ENCODE results near the gene MTFR2.
A peak's percentile ranks its signal among the peaks of the same experiment; 100 is the strongest.
"Not testable (repeated sequence)": the region's sequence is repeated elsewhere in the genome, so short reads cannot be mapped to it uniquely, and the experiment has no call there.

Gene MTFR2

DNA sequence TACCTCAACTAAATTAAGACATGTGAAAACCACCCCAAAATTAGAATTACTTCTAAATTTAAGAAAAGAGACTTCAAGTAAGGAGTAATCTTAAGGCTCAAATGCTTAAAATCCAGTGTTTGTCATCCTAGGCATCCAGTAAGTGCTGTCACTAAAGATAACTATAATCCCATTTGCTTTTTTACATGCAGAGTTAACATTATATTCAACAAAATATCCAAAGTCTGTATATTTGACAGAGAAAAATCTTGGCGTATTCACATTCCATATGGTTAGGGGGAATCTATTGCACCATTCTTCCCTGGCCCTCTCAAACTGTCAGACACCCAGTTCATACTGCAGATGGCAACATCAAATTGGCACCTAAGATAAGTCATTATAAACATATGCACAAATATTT is 17.4 kb downstream of the MTFR2 start:
- DNase-seq, result no peak

DNA sequence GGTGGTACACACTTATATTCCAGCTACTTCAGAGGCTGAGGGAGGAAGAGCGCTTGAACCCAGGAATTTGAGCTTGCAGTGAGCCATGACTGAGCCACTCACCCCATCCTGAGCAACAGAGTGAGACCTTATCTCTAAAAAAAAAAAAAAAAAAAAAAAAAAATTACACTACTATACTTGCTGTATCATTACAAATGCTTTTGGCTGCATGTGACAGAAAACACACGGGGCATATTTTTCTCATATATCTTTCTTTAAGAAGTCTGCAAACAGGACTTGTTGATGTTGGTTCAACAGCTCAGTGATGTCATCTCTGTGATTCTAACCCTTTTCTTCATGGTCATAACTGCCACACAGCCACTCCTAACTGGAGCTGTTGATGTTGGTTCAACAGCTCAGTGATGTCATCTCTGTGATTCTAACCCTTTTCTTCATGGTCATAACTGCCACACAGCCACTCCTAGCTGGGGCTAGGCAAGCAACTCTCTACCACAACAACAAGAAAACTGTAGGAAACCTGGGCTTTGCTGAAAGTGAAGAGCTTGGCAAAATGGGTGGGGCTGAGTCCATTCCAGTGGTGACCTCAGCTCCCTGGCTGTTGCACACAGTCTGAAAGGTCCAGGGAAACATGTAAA is 19.8 kb downstream of the MTFR2 start:
- no peak for DNase-seq

DNA sequence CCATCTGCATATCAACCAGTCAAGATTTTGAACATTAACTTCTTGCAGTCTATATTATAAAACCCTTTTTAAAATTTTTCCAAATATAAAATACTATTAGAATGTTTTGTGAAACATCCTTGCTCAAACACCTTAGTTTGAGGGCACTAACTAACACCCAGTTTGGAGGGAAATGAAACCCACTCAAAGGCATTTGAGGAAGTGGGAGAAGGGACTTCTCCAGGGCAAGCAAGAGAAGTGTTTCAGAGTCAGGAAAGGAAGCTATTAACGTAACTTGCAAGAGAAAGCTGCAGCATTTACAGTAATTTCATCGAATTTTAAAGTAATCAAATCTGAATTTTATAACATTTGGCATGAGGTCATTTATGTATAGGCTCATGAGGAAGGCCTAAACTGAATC is 21.3 kb downstream of the MTFR2 start:
- peak in 1 of 2 donors; percentile 11 for DNase-seq

DNA sequence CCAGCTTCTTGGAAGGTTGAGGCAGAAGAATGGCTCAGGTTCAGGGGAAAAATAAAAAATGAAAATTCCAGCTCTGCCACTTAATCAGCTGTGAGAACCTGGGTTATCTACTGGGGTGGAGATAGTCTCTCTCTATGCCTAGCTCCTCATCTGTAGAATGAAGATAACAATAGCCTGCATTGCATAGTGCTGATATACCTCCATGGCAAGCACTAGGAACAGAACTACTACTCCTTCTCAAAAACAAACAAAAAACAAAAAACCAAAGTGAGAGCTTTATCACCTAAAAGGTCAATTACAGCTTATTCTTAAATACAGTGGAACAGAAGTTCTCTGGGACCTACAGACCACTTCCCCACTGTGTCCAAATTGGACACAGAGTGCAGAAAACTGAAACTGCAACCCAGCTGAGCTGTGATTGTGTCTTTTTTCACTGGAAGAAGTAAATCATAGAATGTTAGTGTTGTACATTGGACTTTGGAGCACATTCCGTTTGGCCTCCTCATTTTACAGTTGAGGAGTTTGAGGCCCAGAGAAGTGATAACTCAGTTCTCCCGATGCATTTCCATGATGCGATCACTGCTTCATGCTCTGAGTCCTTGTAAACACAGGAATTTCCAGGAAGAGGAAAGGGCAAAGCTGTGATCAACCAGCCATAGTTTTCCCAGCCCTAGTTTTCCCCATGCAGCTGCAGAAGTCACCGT is 23.3 kb downstream of the MTFR2 start:
- DNase-seq, result no peak

DNA sequence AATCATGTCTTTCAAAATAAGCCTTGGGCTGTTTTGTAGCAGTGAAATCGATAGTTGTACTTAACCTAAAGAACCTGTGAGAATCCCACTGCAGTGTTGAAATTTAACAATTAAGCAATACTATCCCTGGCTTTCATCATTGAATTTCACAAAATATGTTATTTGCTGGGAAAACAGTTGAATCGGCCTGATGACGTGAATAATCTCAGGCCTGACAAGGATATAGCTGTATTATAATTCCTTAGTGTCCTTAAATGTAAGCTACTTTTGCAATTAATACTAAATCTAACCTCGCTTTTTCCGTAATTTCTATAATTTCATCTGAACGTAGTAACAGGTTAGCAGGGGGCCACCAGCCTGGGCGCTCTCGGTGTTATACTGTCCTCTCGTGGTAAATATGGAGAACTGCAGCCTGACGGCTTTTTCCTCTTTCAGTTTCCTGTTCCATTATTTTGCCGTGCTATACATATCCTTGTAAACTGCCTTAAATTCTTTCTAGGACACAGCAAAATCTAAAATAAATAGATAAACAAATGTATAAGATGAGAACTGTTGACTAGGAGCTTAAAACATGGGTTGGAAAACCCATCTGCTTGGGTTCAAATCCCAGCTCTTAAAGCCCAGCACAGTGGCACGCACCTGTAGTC is 24.0 kb downstream of the MTFR2 start:
- peak; percentile 44 to 65 for DNase-seq

DNA sequence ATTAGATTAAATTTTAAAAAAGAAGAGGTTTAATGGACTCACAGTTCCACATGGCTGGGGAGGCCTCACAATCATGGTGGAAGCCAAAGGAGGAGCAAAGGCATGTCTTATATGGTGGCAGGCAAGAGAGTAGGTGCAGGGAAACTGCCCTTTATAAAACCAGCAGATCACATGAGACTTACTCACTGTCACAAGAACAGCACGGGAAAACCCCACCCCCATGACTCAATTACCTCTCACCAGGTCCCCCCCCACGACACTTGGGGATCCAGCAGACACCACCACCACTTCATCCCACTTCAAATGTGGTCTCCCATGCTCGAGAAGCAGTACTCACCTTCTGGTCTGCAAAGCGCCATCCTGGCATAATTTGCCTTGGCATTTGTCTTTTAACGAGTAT is 24.6 kb downstream of the MTFR2 start:
- DNase-seq, result no peak

DNA sequence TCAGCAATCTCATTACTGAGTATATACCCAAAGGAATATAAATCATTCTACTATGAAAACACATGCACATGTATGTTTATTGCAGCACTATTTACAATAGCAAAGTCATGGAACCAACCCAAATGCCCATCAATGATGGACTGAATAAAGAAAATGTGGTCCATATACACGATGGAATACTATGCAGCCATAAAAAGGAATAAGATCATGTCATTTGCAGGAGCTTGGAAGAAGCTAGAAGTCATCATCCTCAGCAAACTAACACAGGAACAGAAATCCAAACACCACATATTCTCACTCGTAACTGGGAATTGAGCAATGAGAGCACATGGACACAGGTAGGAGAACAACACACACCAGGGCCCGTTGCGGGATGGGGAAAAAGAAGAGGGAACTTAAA is 25.1 kb downstream of the MTFR2 start:
- not testable (repeated sequence) for DNase-seq

DNA sequence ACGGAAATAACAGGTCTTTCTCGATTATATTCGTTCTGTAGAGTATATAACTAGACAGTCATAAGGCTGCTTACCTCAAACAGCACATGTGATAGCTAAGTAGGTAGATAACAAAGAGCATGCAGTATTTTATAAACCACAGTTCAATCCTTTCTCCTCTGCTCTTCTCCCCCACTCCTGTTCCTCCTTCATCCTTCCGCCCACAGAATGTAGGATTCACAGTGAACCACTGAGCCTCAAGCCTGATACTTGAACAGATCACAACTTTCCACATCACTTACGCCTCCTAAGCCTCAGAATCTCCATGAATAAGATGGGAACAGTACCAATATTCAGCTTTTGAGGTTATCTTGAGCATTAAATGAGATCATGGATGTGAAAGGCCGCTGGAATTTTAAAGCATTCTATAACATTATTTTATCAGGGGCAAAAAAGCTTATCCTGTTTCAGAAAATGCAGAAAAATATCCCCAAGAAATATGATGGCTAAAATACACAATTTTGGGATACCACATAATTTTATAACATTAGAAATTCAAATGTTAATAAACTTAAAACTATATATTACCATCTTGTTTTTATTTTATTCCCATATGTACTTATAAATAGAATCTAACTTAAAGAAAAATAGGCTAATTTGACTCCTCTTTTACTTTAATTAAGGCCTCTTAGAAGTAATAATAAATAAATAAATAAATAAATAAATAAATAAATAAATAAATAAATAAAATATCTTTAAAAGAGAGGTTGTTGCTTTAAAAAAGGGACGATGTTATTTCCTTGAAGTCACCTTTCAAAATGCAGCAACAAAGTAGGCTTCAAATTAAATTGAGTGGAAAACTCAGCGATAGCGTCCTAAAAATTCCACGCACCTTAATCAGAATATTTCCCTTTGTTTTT is 33.4 kb downstream of the MTFR2 start:
- no peak for DNase-seq

DNA sequence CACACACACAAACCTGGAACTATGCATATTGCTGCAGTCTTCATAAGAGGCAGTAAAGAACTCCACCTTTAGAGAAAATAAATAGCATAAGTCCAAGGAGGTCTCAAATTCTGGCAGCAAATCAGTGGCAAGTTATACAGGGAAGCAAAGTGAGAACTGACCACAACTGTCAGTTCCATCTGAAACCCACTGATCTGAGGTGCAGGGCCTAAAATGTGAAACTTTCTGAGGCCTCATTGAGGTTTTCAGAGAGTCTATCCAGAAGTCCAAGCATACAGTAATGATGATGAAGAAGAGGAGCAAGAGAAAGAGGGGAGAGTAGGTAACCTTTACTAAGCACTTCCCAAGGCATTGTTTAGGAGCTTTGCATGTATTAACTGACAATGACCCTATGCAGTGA is 36.3 kb downstream of the MTFR2 start:
- DNase-seq, result no peak

DNA sequence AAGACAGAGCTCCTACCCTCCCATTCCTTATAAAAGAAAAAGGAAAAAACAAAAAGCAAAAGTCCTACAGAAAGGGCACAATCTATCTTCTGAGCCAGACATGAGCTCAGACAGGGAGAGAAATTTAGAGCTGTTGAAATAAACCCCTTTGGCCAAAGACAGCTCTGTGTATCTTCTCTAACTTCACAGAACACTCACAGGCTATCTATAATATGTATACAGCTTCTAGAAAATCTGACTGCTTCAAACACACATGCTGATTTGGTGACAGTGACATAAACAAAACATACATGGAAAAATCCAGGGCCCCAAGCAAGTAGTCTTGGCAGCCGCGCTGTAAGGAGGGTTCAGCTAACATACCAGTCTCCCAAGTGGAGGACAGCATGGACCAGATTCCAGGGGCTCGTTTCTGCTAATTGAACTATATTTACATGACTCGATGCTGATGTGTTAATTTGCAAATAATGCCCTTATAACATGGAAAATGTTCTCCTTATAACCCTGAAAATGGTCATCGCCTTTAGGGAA is 37.0 kb downstream of the MTFR2 start:
- no peak for DNase-seq

DNA sequence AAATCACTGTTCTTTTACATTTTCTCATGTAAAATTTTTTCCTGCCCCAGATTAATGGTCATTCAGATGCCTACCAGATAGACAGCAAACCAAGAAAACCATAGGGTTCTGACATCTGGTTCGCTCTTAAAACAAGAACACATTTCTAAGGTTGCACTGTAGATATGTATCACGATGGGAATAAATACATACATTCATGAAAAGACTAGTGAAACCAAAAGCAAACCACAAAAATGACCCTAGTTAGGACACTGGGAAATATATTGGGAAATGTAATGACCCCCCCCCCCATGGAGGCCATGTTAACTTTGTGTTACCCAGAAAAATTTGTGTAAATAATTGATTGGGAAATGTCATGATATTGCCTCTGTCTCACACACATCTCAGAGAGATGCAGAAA is 37.5 kb downstream of the MTFR2 start:
- no peak for DNase-seq

DNA sequence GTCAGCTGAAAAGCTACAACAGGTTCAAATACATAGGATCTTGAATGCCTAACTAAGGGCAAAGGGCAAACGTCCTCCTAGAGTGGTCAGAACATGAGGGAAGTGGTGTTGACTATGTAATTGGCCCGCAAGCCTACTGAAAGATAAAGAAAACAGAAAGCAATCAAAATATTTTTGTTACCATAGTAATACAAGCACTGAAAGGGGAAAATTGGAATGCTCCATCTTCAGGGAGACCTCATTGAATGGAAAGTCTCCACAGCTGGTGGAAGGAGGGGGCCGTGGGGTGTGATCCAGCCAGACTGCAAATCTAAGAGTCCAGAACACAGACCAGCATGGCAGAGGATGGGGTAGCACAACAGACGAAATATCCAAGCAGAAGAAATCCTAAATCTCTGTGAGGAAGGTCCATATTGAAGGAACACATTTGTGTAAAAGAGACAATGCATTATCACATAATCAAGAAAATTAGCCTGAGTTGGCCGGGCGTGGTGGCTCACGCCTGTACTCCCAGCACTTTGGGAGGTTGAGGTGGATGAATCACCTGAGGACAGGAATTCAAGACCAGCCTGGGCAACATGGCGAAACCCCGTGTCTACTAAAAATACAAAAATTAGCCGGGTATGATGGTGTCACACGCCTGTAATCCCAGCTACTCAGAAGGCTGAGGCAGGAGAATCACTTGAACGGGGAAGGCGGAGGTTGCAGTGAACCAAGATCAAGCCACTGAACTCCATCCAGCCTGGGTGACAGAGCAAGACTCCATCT is 39.5 kb downstream of the MTFR2 start:
- no peak for DNase-seq

DNA sequence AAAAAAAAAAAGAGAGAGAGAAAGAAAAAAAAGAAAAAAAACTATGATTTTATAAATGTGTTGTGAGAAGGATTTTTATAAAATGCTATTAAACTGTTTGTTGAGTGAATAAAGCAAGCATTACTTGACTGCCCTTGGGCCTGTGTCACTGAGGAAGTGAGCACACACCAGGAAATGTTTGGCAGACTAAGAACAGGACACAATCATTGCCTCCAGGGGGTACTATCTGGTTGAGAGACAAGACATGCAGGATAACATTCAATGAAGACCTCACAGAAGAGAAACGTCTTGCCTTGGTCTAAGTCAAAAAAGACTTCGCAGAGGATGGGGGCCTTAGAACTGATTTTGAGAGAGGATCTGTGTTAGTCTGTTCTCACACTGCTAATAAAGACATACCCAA is 40.6 kb downstream of the MTFR2 start:
- no peak for DNase-seq

DNA sequence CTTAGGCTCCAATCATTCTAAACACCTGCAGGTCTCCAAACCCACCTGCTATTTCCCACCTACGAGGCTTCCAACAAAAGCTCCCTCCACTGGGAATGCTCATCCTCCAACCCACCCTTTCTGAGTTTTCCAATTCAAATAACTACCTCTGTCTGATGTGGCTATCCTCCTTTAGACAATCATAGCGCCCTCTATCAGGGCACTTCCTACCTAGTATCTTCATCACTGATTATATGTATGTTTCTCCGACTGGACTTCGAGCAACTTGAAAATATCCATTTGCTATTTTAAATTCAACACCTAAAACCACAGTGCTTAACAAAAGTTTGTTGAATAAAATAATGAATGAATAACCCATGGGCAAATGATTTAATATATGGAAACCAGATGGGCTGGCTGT is 41.3 kb downstream of the MTFR2 start:
- DNase-seq, result no peak

DNA sequence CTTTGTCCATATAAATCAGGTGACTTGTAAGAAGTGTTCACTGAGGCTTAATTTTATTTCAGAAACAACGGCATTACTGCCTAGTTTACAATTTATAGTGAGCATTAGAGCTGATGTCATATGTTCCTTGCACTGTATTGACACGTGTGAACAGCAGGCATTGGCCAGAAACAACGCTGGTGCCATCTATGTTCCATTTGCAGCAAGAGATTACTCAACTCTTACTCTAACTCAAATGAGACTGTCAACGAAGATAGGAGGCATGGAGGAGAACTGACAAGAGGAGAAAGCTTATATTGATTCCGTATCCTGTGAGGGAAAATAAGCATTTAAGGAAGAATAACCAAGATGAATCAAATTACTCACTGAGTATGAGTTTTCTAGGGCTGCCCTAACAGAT is 48.4 kb downstream of the MTFR2 start:
- no peak for DNase-seq

DNA sequence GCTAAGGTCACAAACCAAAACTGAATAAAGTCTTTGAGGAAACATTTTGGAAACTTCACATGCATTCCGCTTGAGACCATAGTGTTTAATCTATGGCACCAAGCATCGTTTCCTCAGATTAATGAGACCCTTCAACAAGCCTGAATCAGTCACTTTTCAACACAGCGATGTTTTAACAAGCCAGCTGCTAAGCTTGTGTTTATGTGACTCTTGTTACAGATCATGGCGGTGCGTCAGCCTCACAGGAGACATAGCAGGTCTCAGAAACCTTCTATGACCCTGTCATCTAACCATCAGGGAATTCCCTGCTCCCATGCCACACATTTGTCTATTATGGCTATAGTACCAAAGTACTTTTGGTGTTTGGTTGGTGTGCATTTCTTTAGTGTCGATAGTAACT is 57.2 kb downstream of the MTFR2 start:
- no peak for DNase-seq

DNA sequence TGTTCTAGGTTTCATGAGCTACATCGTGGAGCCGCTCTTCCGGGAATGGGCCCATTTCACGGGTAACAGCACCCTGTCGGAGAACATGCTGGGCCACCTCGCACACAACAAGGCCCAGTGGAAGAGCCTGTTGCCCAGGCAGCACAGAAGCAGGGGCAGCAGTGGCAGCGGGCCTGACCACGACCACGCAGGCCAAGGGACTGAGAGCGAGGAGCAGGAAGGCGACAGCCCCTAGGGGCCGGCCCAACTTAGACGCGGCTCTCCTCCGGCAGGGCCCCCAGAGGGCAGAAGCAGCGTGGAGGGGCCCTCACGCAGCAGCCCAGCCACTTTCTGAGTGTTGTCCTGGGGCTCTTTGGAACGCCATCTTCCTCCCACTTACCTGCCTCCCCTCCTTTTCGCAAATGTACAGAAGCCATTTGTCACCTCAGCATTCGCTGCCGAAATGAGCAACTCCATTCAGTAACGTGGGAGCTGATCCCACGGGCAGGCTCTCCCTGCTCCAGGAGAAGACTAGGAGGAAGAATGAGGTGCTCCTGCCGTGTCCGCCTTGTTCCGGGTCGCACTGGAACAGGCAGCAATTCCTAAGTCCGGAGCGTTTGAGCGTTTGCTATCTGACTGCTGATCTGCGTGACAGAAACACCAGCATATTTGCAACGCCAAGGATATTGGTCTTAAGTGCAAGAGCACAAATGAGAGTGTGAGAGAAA is 58.4 kb downstream of the MTFR2 start:
- DNase-seq, result no peak

DNA sequence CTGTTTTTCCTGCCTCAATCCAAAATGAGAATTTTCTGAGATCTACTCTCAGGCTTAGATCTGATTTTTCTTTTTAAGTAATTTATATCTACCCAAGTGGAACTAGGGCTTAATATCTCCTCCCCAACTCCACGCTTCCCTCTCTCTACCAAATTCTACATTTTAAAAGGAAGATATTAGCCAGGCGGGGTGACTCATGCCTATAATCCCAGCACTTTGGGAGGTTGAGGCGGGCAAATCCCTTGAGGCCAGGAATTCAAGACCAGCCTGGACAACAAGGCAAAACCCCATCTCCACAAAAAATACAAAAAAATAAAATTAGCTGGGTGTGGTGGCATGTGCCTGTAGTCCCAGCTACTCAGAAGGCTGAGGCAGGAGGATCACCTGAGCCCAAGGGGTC is 61.0 kb downstream of the MTFR2 start:
- no peak for DNase-seq

DNA sequence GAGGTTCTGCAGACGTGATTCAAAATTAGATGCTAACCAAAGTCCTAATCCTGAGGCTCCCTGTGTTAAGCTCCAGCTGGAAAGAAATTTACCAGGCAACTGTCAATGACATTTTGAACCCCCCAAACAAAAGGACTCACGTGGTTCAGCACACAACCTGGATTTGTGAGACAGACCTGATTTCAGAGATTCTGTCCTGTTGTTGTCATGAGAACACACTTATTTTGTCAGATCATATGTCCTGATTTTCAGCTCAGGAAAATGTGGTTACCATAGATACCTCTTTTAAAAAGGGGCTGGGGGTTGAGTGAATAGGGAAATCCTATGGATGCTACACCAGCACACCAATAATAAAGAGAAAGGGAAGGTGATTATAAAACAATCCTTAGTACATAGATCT is 61.6 kb downstream of the MTFR2 start:
- DNase-seq, result no peak

DNA sequence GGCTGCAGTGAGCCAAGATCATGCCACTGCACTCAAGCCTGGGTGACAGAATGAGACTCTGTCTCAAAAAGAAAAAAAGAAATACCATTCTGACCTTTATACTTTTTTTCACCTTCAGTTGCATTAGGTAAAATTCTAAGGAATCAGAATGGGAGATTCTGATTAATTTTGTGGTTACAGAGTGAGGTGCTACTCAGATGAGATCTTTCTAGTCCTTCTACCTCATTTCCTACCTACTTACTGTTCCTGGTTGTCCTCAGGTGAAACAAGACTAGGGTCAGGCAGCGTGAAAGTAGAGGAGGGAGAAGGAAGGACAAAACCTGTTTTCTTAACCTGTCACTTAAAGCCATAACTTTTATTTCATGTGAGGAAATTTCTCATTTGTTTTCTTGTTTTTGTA is 63.7 kb downstream of the MTFR2 start:
- no peak for DNase-seq

DNA sequence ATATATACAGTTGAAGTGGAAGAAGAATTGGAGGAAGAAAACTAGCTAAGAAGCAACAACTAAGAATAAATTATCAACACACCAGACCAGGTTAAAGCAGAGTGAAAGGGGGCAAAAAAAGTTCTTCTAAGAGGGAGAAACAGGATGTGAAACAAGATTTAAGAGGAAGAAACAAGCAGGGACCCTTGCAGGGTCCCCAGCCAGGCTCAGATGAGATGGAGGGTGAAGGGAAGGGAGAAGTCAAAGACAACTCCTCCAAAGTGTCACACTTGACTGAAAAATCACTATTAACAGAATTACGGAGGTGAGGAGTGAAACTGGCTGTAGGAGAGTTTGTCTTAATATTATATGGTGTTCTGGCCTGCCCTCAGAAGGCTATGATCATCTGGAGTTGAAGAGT is 65.4 kb downstream of the MTFR2 start:
- DNase-seq, result no peak

DNA sequence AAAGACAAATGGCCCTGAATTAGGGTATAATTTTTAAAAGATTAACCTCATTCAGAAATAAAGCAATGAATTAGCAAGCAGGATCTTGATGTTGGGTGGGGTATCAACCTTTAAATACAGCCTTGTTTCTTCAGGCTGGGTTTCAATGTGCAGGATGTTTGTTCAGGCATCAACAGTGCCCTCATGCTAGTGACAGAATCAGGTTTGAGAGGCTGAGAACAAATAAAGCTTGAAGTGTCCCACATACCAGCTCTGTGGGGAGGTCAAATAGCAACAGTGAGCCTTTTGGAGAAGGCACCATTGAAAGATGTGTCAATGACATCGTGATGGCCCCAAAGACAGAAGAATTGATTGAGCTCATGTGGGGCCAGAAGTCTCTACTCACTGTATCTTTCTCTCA is 68.2 kb downstream of the MTFR2 start:
- DNase-seq, result no peak

Data from CD4-positive, alpha-beta T cell treated with Interferon alpha-2 for 1 hour (primary cell).